NB4 (cell line): ENCODE results near the gene HS3ST4.

Experiments used
- CTCF ChIP-seq: IDR thresholded peaks from one replicate; pipeline ENCODE4 v1.5.1; 2012; ENCODE audit warnings: low read depth, low read length
- POLR2A ChIP-seq: IDR thresholded peaks from 2 replicates; pipeline ENCODE4 v1.6.1; 2011; ENCODE audit warnings: mild to moderate bottlenecking; ENCODE audit not compliant: insufficient read length; ENCODE audit errors: extremely low read depth

- TF ChIP-seq POLR2A = no peak
- no peak for TF ChIP-seq CTCF
These were observed 457.8 kb downstream of the HS3ST4 start for GRCh38 chr16:26149364-26150190.
